Stimulated activated CD8-positive, alpha-beta memory T cell treated with anti-CD3 and anti-CD28 coated beads, Interleukin-2, amount 100 ng/mL, for 48 hours (primary cell): ENCODE measurements around the gene ANKRD36B.
"Not testable (repeated sequence)": the region's sequence is repeated elsewhere in the genome, so short reads cannot be mapped to it uniquely, and the experiment has no call there.

Experiments used
- DNase-seq, 2 donors: peaks; one replicate each; pipeline ENCODE4 v3.0.0-alpha.2; 2020; ENCODE audit warnings: low read depth in 2 of 2

ANKRD36B gene

GRCh38 chr2:97549058-97549457 lies 40.6 kb downstream of the ANKRD36B start:
- not testable (repeated sequence) for DNase-seq

GRCh38 chr2:97548536-97548935 lies 41.1 kb downstream of the ANKRD36B start:
- not testable (repeated sequence) for DNase-seq

- no peak for DNase-seq
Observed at GRCh38 chr2:97546711-97547110, 43.0 kb downstream of the ANKRD36B start.

GRCh38 chr2:97544911-97545310 lies 44.8 kb downstream of the ANKRD36B start:
- DNase-seq, result not testable (repeated sequence)

GRCh38 chr2:97525904-97526303 lies 63.8 kb downstream of the ANKRD36B start:
- DNase-seq, result not testable (repeated sequence)

GRCh38 chr2:97523816-97524215 lies 65.9 kb downstream of the ANKRD36B start:
- not testable (repeated sequence) for DNase-seq

- not testable (repeated sequence) for DNase-seq
Observed at GRCh38 chr2:97522916-97523555, 66.6 kb downstream of the ANKRD36B start.

- DNase-seq, result not testable (repeated sequence)
Observed at GRCh38 chr2:97495651-97496050, 94.0 kb downstream of the ANKRD36B start.

- DNase-seq, result not testable (repeated sequence)
Observed at GRCh38 chr2:97490141-97490540, 99.5 kb downstream of the ANKRD36B start.
